HG03457 (cell line): Measurements from ENCODE around the gene MYO5B.

Experiments used
- ATAC-seq: cut with Tn5 transposase; IDR thresholded peaks from one replicate; pipeline ENCODE4 v1.9.1; 2021; ENCODE audit warnings: moderate number of reproducible peaks; ENCODE audit not compliant: unreplicated experiment

The MYO5B gene

DNA sequence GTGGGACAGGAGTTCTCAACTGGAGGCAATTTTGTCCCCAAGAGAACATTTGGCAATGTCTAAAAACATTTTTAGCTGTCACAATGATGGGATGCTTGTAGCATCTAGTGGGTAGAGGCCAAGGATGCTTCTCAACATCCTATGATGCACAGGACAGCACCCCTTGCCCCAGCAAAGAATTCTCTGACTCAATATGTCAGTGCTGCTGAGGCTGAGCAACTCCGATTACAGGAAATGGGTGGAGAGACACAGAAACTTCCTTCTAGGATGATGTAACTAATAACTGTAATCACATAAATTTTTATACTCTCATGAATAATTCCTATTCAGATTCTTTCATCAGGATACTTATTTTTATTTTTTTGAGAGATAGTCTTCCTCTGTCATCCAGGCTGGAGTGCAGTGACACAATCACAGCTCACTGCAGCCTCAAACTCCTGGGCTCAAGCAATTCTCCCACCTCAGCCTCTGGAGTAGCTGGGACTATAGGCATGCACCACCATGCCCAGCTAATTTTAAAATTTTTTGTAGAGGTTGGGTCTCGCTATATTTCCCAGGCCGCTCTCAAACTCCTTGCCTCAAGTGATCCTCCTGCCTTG, 261.3 kb downstream of the MYO5B start:
- ATAC-seq = no peak

DNA sequence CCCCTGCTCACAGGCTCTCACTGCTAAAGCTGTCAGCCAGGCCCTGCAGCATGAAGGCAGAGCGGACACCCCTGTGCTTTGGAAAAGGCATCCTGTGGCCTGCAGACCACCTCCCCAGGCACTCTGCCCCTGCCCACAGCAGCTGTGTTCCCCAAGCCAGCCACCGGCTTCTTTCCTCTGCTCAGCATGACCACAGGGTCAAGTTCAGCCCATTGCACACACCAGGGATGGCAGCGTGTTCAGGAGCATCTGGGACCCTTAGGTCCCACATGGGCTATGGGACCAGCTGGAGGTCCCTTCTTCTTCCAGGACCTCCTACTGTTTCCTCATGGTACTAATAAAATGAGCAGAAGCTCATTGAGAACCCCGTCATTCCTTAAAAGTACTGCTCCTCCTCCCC, 263.2 kb downstream of the MYO5B start:
- ATAC-seq = no peak

DNA sequence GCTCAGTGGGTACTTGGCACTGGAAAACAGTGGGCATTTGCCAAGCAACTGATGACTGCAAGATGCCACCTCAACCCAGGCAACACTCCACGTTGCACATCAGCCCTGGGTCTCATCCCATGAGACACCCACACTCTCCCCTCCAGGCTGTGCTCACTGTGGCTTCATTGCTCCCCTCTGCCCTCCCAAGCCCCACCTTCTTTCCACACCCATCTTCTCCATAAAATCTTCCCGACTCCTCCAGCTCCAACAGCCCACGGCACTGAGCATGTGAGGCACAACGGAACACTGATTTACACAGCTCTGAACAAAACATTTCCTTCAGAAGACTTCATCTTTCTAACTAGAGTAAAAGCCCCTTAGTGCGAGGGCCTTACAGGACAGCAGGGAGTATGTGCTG, 263.8 kb downstream of the MYO5B start:
- no peak for ATAC-seq

DNA sequence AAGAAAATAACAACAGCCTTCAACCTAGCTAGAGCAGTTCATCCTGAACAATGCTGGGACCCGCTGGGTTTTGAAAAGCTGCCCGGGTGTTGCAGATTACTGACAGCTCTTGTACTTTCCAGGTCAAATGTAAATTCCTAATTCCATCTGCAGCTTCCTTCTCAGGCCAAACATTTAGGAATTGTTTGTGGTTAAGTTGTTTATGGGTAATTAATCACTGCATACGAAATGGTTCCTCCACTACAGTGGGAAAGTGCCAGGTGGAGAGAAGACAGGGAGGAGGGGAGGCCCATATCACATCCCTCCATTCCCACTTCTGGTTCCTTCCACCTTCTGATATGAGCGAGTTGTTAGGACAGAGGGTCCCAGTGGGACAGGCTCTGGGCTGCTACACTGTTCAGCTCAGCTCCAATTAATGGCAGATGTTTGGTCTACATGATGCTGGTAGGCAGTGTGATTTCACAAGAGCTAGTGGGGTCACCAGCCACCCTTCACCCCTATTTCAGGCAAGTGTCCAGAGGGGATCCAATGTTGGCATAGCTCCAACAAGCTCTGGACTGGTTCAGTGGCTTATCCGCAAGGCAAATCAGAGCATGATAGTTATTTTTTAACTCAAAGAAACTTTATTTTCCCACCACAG, 268.7 kb downstream of the MYO5B start:
- ATAC-seq = no peak

DNA sequence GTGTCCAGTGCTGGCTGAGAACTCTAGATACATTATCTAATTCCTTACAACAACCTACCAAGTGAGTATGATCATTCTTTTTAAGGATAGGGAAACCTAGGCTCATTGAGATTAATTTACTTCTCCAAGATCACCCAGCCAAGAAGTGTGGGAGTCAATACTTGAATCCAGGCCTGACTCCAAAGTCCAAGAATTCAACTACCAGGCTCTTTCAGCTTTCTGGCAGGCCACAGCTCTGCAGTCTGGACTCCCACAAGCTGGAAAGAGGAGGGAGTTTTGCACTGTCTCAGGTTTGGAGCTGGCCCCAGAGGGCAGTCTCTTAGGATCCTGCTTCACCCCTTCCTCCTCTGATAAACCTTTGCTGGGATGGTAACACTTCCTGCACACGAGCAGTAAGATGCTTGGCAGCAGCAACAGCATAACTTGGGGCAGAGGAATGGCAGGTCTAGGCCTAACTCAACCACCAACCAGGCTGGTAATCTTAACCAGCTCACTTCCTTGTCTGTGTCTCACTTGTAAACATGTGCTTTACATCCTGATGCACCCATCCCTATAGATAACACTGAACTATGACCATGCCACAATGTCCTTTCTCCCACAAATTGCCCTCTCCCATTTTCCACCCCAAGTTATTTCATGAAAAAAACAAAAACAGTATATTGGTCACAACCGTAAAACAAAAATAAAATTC, 270.5 kb downstream of the MYO5B start:
- no peak for ATAC-seq

DNA sequence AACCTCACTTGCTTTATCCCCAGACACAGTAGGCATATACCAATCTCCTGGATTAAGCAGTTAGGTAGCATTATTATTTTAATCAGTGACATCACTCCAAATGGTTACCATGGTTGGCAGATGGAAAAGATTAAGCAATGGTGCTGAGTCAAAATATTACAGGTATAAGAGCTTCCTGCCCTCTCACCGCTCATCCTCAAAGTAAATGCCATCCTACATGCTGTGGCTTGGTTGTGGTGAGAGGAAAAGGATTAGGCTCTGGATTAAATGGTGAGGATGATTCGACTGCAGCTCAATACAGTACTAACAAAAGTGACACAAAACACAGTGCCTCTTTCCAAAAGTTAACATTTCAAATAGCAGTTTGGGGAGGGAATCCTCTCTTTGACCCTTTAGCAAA, 272.7 kb downstream of the MYO5B start:
- no peak for ATAC-seq

DNA sequence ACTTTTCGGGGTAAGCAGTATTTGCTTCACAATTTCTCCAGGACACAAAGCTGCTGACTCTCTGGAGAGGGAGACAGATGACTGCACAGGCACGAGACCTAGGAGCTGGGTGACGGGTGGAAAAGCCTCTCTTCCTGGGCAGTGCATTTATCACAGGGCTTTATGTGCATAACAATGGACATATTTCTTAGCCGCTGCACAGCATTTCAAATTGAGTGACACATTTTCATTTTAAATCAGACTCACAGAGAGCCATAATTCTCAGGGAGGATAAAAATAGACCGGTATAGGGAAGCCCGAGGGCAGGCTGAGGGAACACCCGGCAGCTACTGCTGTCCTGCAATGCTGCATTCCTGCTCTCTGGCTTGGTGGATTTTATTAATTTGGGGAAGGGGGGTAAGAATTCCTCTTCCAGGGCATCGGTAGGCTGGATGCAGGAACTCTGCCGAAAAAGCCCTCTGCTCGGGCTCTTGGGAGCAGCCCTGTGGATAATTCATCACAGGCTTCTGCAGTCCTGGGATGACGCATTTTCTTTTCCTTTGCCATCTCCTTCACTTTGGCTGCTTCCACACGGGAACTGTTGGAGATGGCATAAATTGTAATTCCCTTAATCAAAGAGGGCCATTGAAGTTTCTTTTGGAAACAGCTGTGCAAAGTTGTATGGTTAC, 273.5 kb downstream of the MYO5B start:
- ATAC-seq = no peak

DNA sequence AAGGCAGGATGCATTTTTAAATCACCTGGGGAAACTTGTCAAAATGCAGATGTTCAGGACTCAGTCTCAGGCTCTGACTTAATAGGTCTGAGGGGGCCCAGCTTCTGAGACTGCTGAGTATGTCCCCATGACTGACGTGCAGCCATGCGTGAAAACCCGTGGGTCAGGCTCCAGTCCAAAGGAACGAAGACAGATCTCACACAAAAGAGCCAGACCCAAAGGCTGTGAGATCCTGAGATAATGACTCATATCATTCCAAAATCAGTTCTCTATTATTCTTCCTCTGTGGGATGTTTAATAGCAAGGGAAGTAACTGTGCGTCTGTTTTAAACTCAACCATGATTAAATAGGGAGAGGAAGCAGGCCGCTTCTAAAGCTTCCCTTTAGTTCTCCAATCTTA, 274.2 kb downstream of the MYO5B start:
- no peak for ATAC-seq

DNA sequence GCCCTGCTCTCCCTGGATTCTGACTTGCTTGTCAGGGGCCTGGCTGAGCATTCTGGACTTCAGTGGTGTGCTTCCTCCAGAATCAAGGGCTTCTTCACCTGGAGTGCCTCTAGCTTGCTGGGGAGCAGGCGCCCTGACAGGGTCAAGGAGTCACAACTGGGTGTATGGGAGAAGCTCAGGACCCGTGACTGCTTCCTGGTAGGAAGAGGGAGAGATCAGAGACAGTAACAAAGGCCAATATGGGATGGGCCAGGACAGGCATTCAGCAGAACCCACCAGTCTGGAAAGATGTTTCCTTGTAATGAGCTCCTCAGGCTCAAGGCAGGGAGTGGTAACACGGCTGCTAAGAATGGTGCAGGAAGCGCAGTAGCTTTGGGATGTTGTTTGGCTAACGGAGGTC, 277.2 kb downstream of the MYO5B start:
- no peak for ATAC-seq

DNA sequence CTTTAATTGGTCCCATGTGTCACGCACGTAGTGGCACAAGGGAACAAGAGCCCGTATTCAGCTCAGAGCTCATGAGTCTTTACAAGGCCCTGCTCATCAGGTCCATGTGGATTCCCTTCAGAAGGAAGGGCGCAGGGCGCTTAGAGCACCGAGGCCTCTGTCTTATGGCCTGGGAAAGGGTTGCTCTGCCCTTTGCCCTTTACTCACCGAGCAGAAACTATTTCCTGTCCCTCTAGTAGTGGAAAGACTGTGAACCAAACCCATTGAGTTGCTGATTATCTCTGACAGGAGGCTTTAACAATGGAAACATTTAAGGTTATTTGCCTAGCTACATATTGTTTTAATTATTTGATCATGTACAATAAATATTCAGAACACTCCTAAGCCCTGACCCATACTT, 279.6 kb downstream of the MYO5B start:
- ATAC-seq = no peak

DNA sequence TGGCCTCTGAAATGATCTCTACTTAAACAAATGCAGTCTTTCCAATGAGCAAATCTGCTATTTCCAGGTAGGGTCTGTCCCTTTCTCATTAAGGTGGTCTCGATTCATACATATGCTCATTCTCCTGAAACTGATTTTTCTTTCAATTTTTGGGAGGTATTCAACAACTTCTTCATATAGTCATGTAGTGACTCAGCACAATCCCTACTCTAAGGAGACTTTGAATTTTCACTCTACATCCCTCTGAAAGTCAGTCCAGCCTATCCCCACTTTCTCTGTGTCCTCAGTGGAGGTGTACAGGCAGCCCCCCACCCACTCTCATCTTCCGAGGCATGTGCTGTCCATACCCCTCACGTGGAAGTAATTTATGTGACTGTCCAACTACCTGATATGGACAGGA, 281.7 kb downstream of the MYO5B start:
- no peak for ATAC-seq

DNA sequence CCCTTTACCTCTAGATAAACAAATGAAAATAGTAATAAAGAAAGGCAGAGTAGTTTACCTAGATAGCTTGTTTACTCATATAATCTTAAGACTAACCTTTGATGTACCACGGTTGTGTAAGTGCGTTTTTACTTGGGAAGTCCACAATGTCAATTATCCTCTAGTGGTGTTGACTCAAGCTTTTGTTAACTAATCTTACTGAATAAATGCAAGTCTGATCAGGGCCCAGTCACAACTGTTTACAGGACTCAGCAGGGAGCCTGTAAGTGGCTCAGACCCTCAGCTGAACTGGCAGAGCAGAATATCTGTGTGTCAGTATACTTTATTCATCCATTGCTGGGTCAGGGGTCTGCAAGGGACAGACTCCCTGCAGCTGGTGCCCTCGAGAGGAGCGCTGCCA, 283.5 kb downstream of the MYO5B start:
- no peak for ATAC-seq

DNA sequence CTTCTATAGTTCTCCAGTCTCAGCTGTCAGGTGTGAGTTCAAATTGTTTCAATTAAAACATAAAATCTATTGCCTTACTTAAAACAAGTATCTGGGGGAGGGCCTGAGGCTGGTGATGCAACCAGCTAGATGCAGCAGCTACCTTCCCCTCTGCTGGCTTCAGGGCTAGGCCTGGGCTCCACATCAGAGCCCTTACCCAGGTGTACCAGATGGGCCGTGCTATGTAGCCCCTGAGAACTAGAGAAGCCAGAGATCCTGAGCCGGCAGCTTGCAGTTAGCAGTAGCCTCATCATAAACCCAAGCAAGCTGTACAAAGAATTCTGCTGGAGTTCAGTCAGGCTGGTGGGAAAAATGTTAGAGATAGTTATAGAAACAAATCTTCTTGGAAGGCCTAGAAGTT, 284.0 kb downstream of the MYO5B start:
- ATAC-seq = no peak

DNA sequence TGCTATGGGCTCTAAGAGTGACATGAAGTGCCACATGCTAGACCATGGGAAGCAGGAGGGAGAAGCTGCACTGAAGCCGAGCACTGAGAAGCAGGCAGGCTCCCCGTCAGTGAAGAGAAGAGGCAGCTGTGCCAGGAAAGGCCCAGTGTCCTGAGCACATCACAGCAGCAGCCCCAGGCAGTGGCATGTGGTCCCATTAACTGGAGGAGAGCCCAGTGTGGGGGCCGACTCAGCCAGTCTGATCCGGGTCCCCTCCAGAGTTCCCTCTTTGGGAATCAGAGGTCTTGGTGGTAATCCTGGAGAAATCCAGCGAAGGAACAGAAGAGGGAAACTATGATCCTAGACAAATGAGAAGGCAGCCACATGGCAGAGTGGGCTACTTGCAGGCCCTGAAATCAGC, 284.9 kb downstream of the MYO5B start:
- ATAC-seq = no peak

DNA sequence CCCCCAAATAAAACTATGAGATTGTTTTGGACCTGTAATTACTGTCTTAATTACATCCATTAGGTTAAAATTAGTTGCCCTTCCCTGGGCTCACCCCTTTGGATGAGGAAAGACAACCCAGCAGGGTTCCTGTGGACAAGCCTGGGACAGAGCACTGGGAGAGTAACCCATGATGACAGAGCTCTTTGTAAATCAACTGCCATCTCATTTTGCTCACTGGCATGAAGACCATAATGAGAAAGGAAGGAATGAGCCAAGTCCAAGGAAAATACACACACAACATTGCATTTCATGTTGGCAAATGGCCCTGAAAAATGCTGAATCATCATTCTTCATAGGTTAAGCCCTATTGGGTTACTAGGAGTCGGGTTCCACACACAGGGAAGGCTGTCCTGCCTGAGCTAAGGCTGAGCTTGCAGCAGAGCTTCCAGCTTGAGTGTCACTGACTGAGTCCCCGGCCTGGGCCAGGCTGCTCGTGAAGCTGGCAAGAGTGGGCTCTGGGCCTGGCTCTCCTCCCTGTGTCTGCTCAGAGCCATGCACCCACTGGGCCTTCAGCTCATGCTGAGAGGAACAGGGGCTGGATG, 287.5 kb downstream of the MYO5B start:
- no peak for ATAC-seq

DNA sequence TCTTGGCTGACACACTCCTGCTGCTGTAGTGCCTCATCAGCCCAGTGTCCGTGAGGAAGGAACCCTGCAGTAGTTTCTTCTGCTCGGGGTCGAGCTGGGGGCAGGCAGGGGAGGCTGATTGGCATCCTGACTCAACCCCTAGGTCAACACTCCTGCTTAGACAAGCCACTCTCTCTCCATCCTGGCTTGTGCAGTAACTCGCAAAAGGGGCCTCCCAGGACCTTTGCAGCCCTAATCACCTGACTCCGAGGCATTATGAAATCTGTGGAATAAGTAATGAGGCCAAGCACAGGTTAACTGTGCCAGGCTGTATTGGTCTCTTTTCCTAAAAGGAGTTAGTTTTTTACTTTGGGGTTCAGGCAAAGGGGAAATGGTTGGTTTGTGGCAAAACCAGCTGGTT, 289.2 kb downstream of the MYO5B start:
- ATAC-seq = no peak

DNA sequence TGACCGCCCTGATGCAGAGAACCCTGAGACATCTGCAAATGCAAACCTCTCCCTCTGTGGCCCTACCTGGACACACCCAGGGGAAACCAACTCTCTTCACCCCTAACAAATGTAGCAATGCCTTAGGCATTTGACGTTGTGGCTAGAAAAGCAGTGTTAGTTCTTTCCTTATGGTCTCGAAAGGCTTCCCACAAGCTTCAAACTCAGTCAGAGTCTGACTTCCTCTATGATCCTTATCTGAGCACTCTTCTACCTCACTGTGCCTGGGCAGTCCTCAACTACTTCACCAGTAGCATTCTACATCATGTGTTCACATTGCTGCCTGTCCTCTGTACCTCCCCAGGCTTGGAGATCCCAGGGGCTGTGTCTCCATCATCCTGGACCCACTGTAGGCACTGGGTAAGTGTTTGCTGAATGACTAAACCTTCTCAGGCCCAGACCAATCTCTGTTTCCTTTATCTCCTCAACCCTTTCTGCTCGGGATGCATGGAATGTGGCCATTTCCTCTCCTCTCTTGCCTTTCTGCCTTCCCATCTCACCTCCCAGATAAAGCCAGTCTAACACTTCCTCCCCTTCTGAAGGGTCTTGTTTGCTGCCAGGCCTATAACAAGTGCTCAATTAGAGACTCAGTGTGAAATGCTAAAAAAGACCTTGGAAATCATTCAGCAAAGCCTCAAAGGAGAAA, 289.9 kb downstream of the MYO5B start:
- no peak for ATAC-seq

DNA sequence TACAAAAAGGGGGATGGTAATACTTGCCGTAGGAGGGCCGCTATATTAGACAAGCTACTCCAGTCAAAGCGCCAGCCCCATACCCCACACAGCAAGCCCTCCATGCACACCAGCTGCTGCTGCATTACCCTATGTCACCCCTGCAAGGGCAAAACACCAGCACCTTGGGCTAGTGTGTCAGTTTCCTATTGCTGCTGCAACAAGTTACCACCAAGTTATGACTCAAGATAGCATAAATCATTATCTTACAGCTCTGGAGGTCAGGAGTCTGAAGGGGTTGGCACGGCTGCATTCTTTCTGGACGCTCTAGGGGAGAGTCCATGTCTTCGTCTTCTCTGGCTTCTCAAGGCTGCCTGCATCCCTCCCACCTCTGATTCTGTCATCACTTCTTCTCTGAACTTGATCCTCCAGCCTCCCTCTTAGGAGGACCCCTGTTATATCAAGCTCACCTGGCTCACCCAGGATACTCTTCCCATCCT, 293.0 kb downstream of the MYO5B start:
- no peak for ATAC-seq

DNA sequence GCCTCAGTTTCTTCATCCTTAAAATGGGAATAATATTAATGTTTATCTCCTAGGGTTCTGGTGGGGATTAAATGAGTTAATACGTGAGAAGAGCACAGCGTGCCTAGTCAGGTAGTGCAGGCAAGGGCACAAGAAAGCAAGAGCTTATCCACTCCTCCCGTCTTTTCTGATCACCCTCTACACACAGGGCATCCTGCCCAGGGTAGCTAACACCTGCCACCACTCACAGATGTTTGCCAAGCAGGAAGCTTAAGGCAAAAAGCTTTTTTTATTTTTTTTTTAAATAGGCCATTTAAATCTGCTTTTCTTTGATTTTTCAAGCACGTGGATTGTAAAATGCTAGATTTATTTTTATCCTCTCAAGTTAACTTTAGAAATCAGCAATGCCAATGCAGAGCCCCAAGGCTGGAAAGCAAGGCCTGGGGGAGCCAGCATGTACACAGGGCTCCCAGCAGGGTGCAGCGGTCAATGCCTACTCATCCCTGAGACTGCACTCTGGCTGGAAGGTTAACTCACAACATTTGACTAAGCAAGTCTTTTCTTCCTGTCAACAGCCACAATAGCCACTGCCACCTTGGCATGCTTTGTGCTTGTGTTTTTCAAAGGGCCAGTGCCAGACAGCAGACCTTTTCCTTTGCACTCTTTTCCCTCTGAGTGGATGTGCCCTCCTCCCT, 295.2 kb downstream of the MYO5B start:
- ATAC-seq = no peak

DNA sequence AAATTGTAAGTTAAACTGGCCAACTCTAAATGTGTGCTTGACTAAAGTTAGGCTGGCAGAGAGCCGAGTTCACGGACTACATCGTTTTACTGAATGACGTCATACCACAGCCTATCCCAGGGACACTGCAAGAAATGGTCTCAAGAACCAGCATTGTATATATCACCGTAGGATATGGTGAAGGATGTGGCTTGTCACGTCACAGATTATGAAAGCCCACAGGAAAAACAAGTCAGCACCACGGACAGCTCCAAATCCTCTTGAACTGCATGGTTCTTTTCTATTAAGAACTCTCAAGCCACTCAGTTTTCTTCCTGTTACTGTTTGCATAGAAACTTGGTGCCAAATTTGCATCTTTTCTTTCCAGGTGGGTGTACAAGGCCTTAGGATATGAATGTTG, 296.5 kb downstream of the MYO5B start:
- ATAC-seq = no peak
